H9 (cell line): ENCODE results near the gene BLOC1S1. TPM values are rescaled to one million over a fixed set of nuclear protein-coding genes. Genes with fewer than 3 reads are reported as not detected.
A peak's percentile ranks its signal among the peaks of the same experiment; 100 is the strongest.

Experiments used
- DNase-seq: peaks from one replicate; pipeline ENCODE4 v3.0.0-alpha.2; 2017
- H2AFZ ChIP-seq: one replicate; pipeline ENCODE4 v1.6.1; 2013; ENCODE audit warnings: mild to moderate bottlenecking, low read length, control low read depth, moderate library complexity
- H2AK5ac ChIP-seq: 2 replicates; pipeline ENCODE4 v1.6.1; 2013; ENCODE audit warnings: low read length, control low read depth, mixed read lengths; ENCODE audit not compliant: insufficient read length
- H2BK120ac ChIP-seq: one replicate; pipeline ENCODE4 v1.6.1; 2013; ENCODE audit warnings: low read depth, mild to moderate bottlenecking, low read length, control low read depth, inconsistent platforms; ENCODE audit not compliant: poor library complexity, severe bottlenecking
- H2BK12ac ChIP-seq: 2 replicates; pipeline ENCODE4 v1.6.1; 2013; ENCODE audit warnings: low read length, control low read depth, mixed read lengths, low read depth; ENCODE audit not compliant: insufficient read length
- H2BK15ac ChIP-seq: 2 replicates; pipeline ENCODE4 v1.6.1; 2013; ENCODE audit warnings: low read depth, low read length, control low read depth
- H2BK20ac ChIP-seq: one replicate; pipeline ENCODE4 v1.6.1; 2013; ENCODE audit warnings: low read depth, mild to moderate bottlenecking, low read length, control low read depth, inconsistent platforms; ENCODE audit not compliant: poor library complexity, severe bottlenecking
- H2BK5ac ChIP-seq: 2 replicates; pipeline ENCODE4 v1.6.1; 2013; ENCODE audit warnings: low read length, control low read depth, mixed read lengths; ENCODE audit not compliant: insufficient read length
- H3K14ac ChIP-seq: 2 replicates; pipeline ENCODE4 v1.6.1; 2013; ENCODE audit warnings: low read length, control low read depth; ENCODE audit not compliant: insufficient read depth
- H3K18ac ChIP-seq: 2 replicates; pipeline ENCODE4 v1.6.1; 2013; ENCODE audit warnings: low read depth, mild to moderate bottlenecking, mixed read lengths, low read length, control low read depth; ENCODE audit not compliant: insufficient read length
- H3K23ac ChIP-seq: 2 replicates; pipeline ENCODE4 v1.6.1; 2013; ENCODE audit warnings: low read length, control low read depth, mixed read lengths, low read depth; ENCODE audit not compliant: insufficient read length
- H3K23me2 ChIP-seq: 2 replicates; pipeline ENCODE4 v1.6.1; 2013; ENCODE audit warnings: low read depth, mild to moderate bottlenecking, mixed read lengths, low read length, control low read depth; ENCODE audit not compliant: insufficient read length, poor library complexity, severe bottlenecking
- H3K27ac ChIP-seq: 2 replicates; pipeline ENCODE4 v1.5.1; 2013; ENCODE audit warnings: low read length, control low read depth, mixed read lengths, low read depth; ENCODE audit not compliant: insufficient read length
- H3K27me3 ChIP-seq: 2 replicates; pipeline ENCODE4 v1.6.1; 2013; ENCODE audit warnings: low read length, control low read depth, inconsistent platforms; ENCODE audit not compliant: insufficient read depth
- H3K4ac ChIP-seq: 2 replicates; pipeline ENCODE4 v1.6.1; 2013; ENCODE audit warnings: low read depth, mild to moderate bottlenecking, control low read depth, inconsistent platforms, low read length, moderate library complexity
- H3K4me1 ChIP-seq: 2 replicates; pipeline ENCODE4 v1.6.1; 2013; ENCODE audit warnings: low read length, control low read depth, inconsistent platforms; ENCODE audit not compliant: insufficient read depth
- H3K4me2 ChIP-seq: 2 replicates; pipeline ENCODE4 v1.6.1; 2013; ENCODE audit warnings: low read length, control low read depth, mixed read lengths; ENCODE audit not compliant: insufficient read length, insufficient read depth
- H3K56ac ChIP-seq: 2 replicates; pipeline ENCODE4 v1.6.1; 2013; ENCODE audit warnings: low read depth, mild to moderate bottlenecking, mixed read lengths, low read length, control low read depth; ENCODE audit not compliant: insufficient read length
- H3K79me1 ChIP-seq: 2 replicates; pipeline ENCODE4 v1.6.1; 2013; ENCODE audit warnings: low read depth, mild to moderate bottlenecking, moderate library complexity, low read length, control low read depth, inconsistent platforms; ENCODE audit not compliant: insufficient read depth, poor library complexity, severe bottlenecking
- H3K79me2 ChIP-seq: 2 replicates; pipeline ENCODE4 v1.6.1; 2013; ENCODE audit warnings: low read length, control low read depth, inconsistent platforms; ENCODE audit not compliant: insufficient read depth
- H3K9ac ChIP-seq: 2 replicates; pipeline ENCODE4 v1.6.1; 2013; ENCODE audit warnings: low read length, control low read depth, mixed read lengths; ENCODE audit not compliant: insufficient read length; ENCODE audit errors: extremely low read depth
- H3K9me3 ChIP-seq: one replicate; pipeline ENCODE4 v1.6.1; 2013; ENCODE audit warnings: low read depth, low read length, inconsistent platforms; ENCODE audit not compliant: control insufficient read depth
- H3T11ph ChIP-seq: one replicate; pipeline ENCODE4 v1.6.1; 2013; ENCODE audit warnings: mild to moderate bottlenecking, low read length, control low read depth, inconsistent platforms
- H4K20me1 ChIP-seq: one replicate; pipeline ENCODE4 v1.6.1; 2013; ENCODE audit not compliant: control insufficient read depth, insufficient read length, insufficient read depth
- H4K5ac ChIP-seq: 2 replicates; pipeline ENCODE4 v1.6.1; 2013; ENCODE audit warnings: low read depth, mild to moderate bottlenecking, mixed read lengths, low read length, control low read depth; ENCODE audit not compliant: insufficient read length
- H4K8ac ChIP-seq: replicated peaks from 2 replicates; pipeline ENCODE4 v1.6.1; 2013; ENCODE audit warnings: low read length, control low read depth, mixed read lengths, low read depth; ENCODE audit not compliant: insufficient read length
- H4K91ac ChIP-seq: 2 replicates; pipeline ENCODE4 v1.6.1; 2013; ENCODE audit warnings: low read depth, mild to moderate bottlenecking, moderate library complexity, mixed read lengths, low read length, control low read depth; ENCODE audit not compliant: insufficient read length
- H3K27ac Mint-ChIP-seq, 3 experiments: 2 replicates in 2 of 3; 3 replicates in 1 of 3; pipeline ENCODE4 v1.8.0; 2020 to 2021; ENCODE audit warnings: mixed read lengths in 3 of 3, mild to moderate bottlenecking in 1 of 3, moderate library complexity in 1 of 3
- H3K27me3 Mint-ChIP-seq: 2 replicates; pipeline ENCODE4 v1.8.0; 2021; ENCODE audit warnings: low read depth, mild to moderate bottlenecking, moderate library complexity, mixed read lengths
- H3K36me3 Mint-ChIP-seq, 3 experiments: 2 replicates in 2 of 3; 3 replicates in 1 of 3; pipeline ENCODE4 v1.8.0; 2020 to 2021; ENCODE audit warnings: low read depth in 3 of 3, mixed read lengths in 3 of 3; ENCODE audit not compliant: insufficient read depth in 1 of 3
- H3K4me1 Mint-ChIP-seq, 2 experiments: 2 replicates each; pipeline ENCODE4 v1.8.0; 2020; ENCODE audit warnings: mixed read lengths in 2 of 2
- H3K4me3 Mint-ChIP-seq, 2 experiments: 2 replicates in 1 of 2; 3 replicates in 1 of 2; pipeline ENCODE4 v1.8.0; 2020 to 2021; ENCODE audit warnings: mild to moderate bottlenecking in 2 of 2, mixed read lengths in 2 of 2, moderate library complexity in 1 of 2
- H3K9me3 Mint-ChIP-seq, 2 experiments: 2 replicates in 1 of 2; 3 replicates in 1 of 2; pipeline ENCODE4 v1.8.0; 2020; ENCODE audit warnings: mild to moderate bottlenecking in 2 of 2, mixed read lengths in 2 of 2, moderate library complexity in 1 of 2
- WGBS: extraction: QIAGEN DNeasy Blood & Tissue Kit; methylation state at CpG from one replicate; pipeline ENCODE4 v1.1.7; 2013; ENCODE audit warnings: missing lambda C conversion rate, low lambda C conversion rate, mixed read lengths; ENCODE audit not compliant: insufficient read length; ENCODE audit errors: extremely low coverage; 5-methylcytosine and 5-hydroxymethylcytosine counted together
- total RNA-seq: library from RNA; stranded (reverse); gene quantifications from 2 replicates; pipeline ENCODE4 v1.2.1, GENCODE V29; 2021
- TF ChIP-seq, protein P1 (sequence below): fragments of 200-600 bp; sonication (generic); conservative IDR thresholded peaks from 3 replicates; pipeline ENCODE4 v1.8.0; 2021; ENCODE audit warnings: antibody characterized with exemption, mild to moderate bottlenecking

Gene BLOC1S1
- total RNA-seq, 1 experiment from 2014 or later = 108 TPM

DNA sequence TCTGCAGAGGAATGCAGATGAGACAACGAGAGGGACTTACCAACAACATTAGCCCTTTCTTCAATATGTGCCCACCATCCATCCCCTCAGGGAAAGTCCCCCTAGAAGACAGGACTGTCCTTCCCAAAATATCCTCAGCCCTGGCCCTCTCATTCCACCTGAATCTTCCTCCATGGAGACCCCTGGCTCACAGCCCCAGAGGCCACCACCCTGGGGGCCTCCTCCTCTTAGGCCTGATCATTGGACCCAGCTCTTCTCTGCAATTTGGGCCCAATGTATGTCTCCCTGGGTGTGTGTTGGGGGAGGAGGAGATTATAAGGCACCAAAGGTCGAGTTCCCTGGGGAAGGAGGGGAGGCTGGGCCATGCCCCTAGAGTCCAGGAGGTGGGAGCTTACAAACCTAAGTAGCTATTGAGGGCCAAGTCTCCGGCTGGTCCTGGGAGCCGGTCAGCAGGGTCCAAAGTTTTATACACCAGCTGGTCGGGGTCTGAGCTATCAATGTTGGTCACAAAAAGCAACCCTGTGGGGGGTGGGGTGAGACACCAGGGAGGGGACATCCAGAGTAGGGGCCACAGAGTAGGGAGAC, 16.3 kb upstream of the BLOC1S1 start:
- Mint-ChIP-seq H3K36me3 (peaks cover 16 to 42% (median 37%) of the 10 kb centered on the region in 3 experiments), H3K27me3 (no peaks in the 10 kb centered on the region), H3K4me1 (0 out of 4 replicates have a peak, but pooled peaks cover 0 to 3% of the 10 kb centered on the region in 2 experiments), H3K4me3 (no peak overlapping the region; a peak in 1 of 5 replicates), H3K27ac (peak overlapping the region in 1 of 3 experiments; percentile 53; a peak in 1 of 7 replicates), H3K9me3 (no peaks in the 10 kb centered on the region)
- no peaks in the 10 kb centered on the region for H3K9me3 ChIP-seq
- no peaks in the 10 kb centered on the region for H3K4me1 ChIP-seq
- H2BK120ac ChIP-seq = no peak overlapping the region
- no peak overlapping the region for H2BK5ac ChIP-seq
- H2AK5ac ChIP-seq = no peak overlapping the region
- H3K4ac ChIP-seq = no peak overlapping the region
- H4K91ac ChIP-seq = no peak overlapping the region
- no peaks in the 10 kb centered on the region for H3K23me2 ChIP-seq
- TF ChIP-seq, protein P1, sequence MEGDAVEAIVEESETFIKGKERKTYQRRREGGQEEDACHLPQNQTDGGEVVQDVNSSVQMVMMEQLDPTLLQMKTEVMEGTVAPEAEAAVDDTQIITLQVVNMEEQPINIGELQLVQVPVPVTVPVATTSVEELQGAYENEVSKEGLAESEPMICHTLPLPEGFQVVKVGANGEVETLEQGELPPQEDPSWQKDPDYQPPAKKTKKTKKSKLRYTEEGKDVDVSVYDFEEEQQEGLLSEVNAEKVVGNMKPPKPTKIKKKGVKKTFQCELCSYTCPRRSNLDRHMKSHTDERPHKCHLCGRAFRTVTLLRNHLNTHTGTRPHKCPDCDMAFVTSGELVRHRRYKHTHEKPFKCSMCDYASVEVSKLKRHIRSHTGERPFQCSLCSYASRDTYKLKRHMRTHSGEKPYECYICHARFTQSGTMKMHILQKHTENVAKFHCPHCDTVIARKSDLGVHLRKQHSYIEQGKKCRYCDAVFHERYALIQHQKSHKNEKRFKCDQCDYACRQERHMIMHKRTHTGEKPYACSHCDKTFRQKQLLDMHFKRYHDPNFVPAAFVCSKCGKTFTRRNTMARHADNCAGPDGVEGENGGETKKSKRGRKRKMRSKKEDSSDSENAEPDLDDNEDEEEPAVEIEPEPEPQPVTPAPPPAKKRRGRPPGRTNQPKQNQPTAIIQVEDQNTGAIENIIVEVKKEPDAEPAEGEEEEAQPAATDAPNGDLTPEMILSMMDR = no peak
- H3K79me1 ChIP-seq = no peaks in the 10 kb centered on the region
- no peak overlapping the region for H3K14ac ChIP-seq
- H3K4me2 ChIP-seq = no peak overlapping the region
- H3K27ac ChIP-seq = no peak overlapping the region
- no peak overlapping the region for H3K56ac ChIP-seq
- DNase-seq = no peak
- no peak overlapping the region for H3K18ac ChIP-seq
- no peak overlapping the region for H2AFZ ChIP-seq
- no peak overlapping the region for H4K5ac ChIP-seq
- no peak overlapping the region for H4K8ac ChIP-seq
- H2BK15ac ChIP-seq = no peak overlapping the region
- H3K23ac ChIP-seq = no peak overlapping the region
- no peaks in the 10 kb centered on the region for H4K20me1 ChIP-seq
- H2BK12ac ChIP-seq = no peak overlapping the region
- H3T11ph ChIP-seq = no peak overlapping the region
- H3K27me3 ChIP-seq = no peaks in the 10 kb centered on the region; the same call in 1 of the 2 replicates
- H3K79me2 ChIP-seq = no peaks in the 10 kb centered on the region
- no CpG with 5 or more reads among the region's 5 CpGs for WGBS
- no peak overlapping the region for H3K9ac ChIP-seq
- no peak overlapping the region for H2BK20ac ChIP-seq
